T-cell (primary cell): ENCODE results near the gene ENPP4. TPM values are rescaled to one million over a fixed set of nuclear protein-coding genes. Genes with fewer than 3 reads are reported as not detected.
"Not testable (repeated sequence)": the region's sequence is repeated elsewhere in the genome, so short reads cannot be mapped to it uniquely, and the experiment has no call there.

Experiments
- ATAC-seq, 4 experiments: fragments of 200-7000 bp in 3 of 4; fragments of 150-1000 bp in 1 of 4; cut with Tn5 transposase; replicated peaks in 1 of 4; 1 replicate in 3 of 4; 2 replicates in 1 of 4; pipeline ENCODE4 v1.10.0; 2021; ENCODE audit warnings: moderate library complexity in 3 of 4, mild to moderate bottlenecking in 2 of 4, moderate number of reproducible peaks in 1 of 4
- CTCF ChIA-PET, 2 donors: fragments of 300-600 bp; sonication (Branson Sonifier 250); formaldehyde crosslinking; loops; one replicate each; lab custom pipeline; 2022; ENCODE audit warnings: antibody characterized with exemption in 2 of 2; lab: Charles Lee
- POLR2A ChIA-PET, 2 donors: fragments of 300-600 bp; sonication (Branson Sonifier 250); formaldehyde crosslinking; loops; one replicate each; lab custom pipeline; 2022; ENCODE audit warnings: antibody characterized with exemption in 2 of 2; lab: Charles Lee
- DNase-seq, 35 experiments: peaks; one replicate each; pipeline versions ENCODE4 v3.0.0 to v3.0.0-alpha.2; 2013 to 2023
- H3K27ac ChIP-seq: one replicate; pipeline ENCODE4 v1.5.1; 2013; ENCODE audit warnings: low read length
- H3K27me3 ChIP-seq, 2 experiments: replicated peaks in 1 of 2; 1 replicate in 1 of 2; 2 replicates in 1 of 2; pipeline versions ENCODE4 v1.6.1 to v1.7.0; 2013; ENCODE audit warnings: low read length in 1 of 2, mixed read lengths in 1 of 2; ENCODE audit not compliant: control insufficient read depth in 2 of 2, insufficient read depth in 2 of 2; ENCODE audit errors: extremely low read depth in 1 of 2
- H3K36me3 ChIP-seq, 2 donors: 1 replicate in 1 of 2; 2 replicates in 1 of 2; pipeline versions ENCODE4 v1.6.1 to v1.7.0; 2013; ENCODE audit warnings: low read length in 1 of 2; ENCODE audit not compliant: control insufficient read depth in 2 of 2, insufficient read depth in 1 of 2; ENCODE audit errors: extremely low read depth in 1 of 2
- H3K4me1 ChIP-seq, 2 experiments: 1 replicate in 1 of 2; 2 replicates in 1 of 2; pipeline versions ENCODE4 v1.6.1 to v1.7.0; 2013; ENCODE audit warnings: low read length in 2 of 2, mixed read lengths in 1 of 2; ENCODE audit not compliant: insufficient read depth in 2 of 2, control insufficient read depth in 1 of 2; ENCODE audit errors: extremely low read depth in 1 of 2
- H3K4me3 ChIP-seq, 2 donors: 1 replicate in 1 of 2; 2 replicates in 1 of 2; pipeline versions ENCODE4 v1.5.1 to v1.7.0; 2013; ENCODE audit warnings: mild to moderate bottlenecking in 2 of 2, low read length in 1 of 2, moderate library complexity in 1 of 2; ENCODE audit not compliant: control insufficient read depth in 1 of 2; ENCODE audit errors: extremely low read depth in 1 of 2
- H3K9me3 ChIP-seq: 2 replicates; pipeline ENCODE4 v1.7.0; 2013
- H3K27ac Mint-ChIP-seq, 2 donors: one replicate each; pipeline ENCODE4 v1.8.0; 2020 to 2021; ENCODE audit warnings: mild to moderate bottlenecking in 2 of 2, mixed read lengths in 2 of 2
- H3K27me3 Mint-ChIP-seq, 2 donors: one replicate each; pipeline ENCODE4 v1.8.0; 2021 to 2022; ENCODE audit warnings: mixed read lengths in 2 of 2
- H3K36me3 Mint-ChIP-seq: one replicate; pipeline ENCODE4 v1.8.0; 2021; ENCODE audit warnings: mixed read lengths
- H3K4me1 Mint-ChIP-seq, 3 donors: one replicate each; pipeline ENCODE4 v1.8.0; 2020 to 2022; ENCODE audit warnings: mixed read lengths in 3 of 3, mild to moderate bottlenecking in 1 of 3
- H3K4me3 Mint-ChIP-seq, 3 donors: one replicate each; pipeline ENCODE4 v1.8.0; 2020 to 2022; ENCODE audit warnings: mild to moderate bottlenecking in 3 of 3, mixed read lengths in 3 of 3, moderate library complexity in 3 of 3
- H3K9me3 Mint-ChIP-seq, 3 donors: one replicate each; pipeline ENCODE4 v1.8.0; 2020 to 2022; ENCODE audit warnings: mixed read lengths in 3 of 3
- WGBS: methylation state at CpG from one replicate; pipeline ENCODE4 v1.1.5; 2013; ENCODE audit warnings: missing lambda C conversion rate; ENCODE audit not compliant: insufficient coverage; 5-methylcytosine and 5-hydroxymethylcytosine counted together
- total RNA-seq, 35 experiments: library from RNA in 6 of 35; stranded (reverse) in 6 of 35; fragments of 120-200 nt in 1 of 35; gene quantifications; one replicate each; pipeline versions ENCODE4 v1.2.1 to v1.2.4 and lab custom pipeline; 2013 to 2026

Gene ENPP4, protein sequence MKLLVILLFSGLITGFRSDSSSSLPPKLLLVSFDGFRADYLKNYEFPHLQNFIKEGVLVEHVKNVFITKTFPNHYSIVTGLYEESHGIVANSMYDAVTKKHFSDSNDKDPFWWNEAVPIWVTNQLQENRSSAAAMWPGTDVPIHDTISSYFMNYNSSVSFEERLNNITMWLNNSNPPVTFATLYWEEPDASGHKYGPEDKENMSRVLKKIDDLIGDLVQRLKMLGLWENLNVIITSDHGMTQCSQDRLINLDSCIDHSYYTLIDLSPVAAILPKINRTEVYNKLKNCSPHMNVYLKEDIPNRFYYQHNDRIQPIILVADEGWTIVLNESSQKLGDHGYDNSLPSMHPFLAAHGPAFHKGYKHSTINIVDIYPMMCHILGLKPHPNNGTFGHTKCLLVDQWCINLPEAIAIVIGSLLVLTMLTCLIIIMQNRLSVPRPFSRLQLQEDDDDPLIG
- total RNA-seq (1 to 10 TPM; 6.3 to 9.4 (median 8.1) TPM), total RNA-seq (lab: John Stamatoyannopoulos, UW) (12.0 to 48.4 (median 28.1) reads per million in 29 experiments)
- total RNA-seq (2013) = 23.6 TPM

GRCh38 chr6:46129629-46130511, at the start of gene ENPP4:
ENPP4 (plus strand) TSS chr6:46129989; CDS start chr6:46139584, 9,595 bp downstream.
- DNase-seq = peak; percentile 75 to 95 (median 88)
- ChIA-PET CTCF (interaction anchor here (0.6 to 2.4 kb wide), 7 partner anchors 9 to 280 kb away, joined by 3 to 10 read pairs (median 5); partner anchors contain the start of gene ENPP5 (in 1 of the 2)), POLR2A (interaction anchor here in 1 of 2 donors (0.5 to 0.7 kb wide), 3 partner anchors 28 to 1348 kb away, joined by 3 to 5 read pairs (median 4); no protein-coding TSS in a partner anchor)
- H3K27me3 ChIP-seq = no peaks in the 10 kb centered on the region
- 1% methylated on average over 30 of the region's 61 CpGs for WGBS
- peaks cover 2% of the 10 kb centered on the region for H3K36me3 Mint-ChIP-seq
- H3K4me3 Mint-ChIP-seq = peak within 1 kb of the TSS; percentile 93 to 100 (median 97)
- H3K27ac Mint-ChIP-seq = peak within 1 kb of the TSS; percentile 79 to 96
- H3K4me1 Mint-ChIP-seq = peaks cover 40 to 58% (median 48%) of the 10 kb centered on the region in 3 donors
- peaks cover 8 to 16% of the 10 kb centered on the region in 2 experiments for H3K4me1 ChIP-seq
- peak within 1 kb of the TSS; percentile 71 for H3K27ac ChIP-seq
- no peaks in the 10 kb centered on the region for H3K27me3 Mint-ChIP-seq
- no peaks in the 10 kb centered on the region for H3K36me3 ChIP-seq
- peak within 1 kb of the TSS; percentile 90 to 100 for H3K4me3 ChIP-seq
- peak; percentile 99 to 100 (median 99) for ATAC-seq
- H3K9me3 ChIP-seq = no peaks in the 10 kb centered on the region
- H3K9me3 Mint-ChIP-seq = no peaks in the 10 kb centered on the region

DNA sequence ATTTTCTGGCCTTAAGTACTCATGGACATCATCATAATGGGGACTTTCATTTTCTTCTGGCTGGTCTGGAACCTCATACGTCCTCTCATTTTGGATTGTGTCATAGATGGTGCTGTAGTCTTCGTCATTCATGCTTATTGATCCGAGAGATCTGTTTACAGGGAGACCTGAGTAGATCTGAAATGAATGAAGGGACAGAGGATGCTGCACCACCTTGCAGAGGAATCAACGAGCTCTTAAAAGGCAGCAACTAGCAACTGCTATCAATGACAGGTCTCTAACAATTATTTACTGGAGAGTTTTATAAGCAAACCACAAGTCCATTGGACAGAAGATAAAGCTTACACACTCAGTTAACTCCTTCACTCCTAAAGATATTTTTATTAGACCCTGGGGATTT, 49.7 kb upstream of the ENPP4 start:
- H3K4me1 Mint-ChIP-seq = peaks cover 0 to 12% (median 8%) of the 10 kb centered on the region in 3 donors

DNA sequence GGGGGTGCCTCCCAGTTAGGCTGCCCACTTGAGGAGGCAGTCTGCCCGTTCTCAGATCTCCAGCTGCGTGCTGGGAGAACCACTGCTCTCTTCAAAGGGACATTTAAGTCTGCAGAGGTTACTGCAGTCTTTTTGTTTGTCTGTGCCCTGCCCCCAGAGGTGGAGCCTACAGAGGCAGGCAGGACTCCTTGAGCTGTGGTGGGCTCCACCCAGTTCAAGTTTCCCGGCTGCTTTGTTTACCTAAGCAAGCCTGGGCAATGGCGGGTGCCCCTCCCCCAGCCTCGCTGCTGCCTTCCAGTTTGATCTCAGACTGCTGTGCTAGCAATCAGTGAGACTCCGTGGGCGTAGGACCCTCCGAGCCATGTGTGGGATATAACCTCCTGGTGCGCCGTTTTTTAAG, 44.1 kb upstream of the ENPP4 start:
- H3K4me1 ChIP-seq, H3K9me3 ChIP-seq, H3K4me1 Mint-ChIP-seq, POLR2A ChIA-PET, H3K27ac ChIP-seq, ATAC-seq, H3K27ac Mint-ChIP-seq, DNase-seq, H3K36me3 ChIP-seq, CTCF ChIA-PET, H3K4me3 ChIP-seq, H3K27me3 ChIP-seq, H3K4me3 Mint-ChIP-seq, H3K36me3 Mint-ChIP-seq, H3K9me3 Mint-ChIP-seq: not testable (repeated sequence)
- 76% methylated on average over 3 of the region's 10 CpGs for WGBS
- peaks cover 16 to 22% of the 10 kb centered on the region in 2 donors for H3K27me3 Mint-ChIP-seq

More for the DNA sequence above, 49.7 kb upstream of the ENPP4 start:
- POLR2A ChIA-PET = no interaction called here
- H3K27me3 ChIP-seq = no peaks in the 10 kb centered on the region
- H3K9me3 Mint-ChIP-seq = no peaks in the 10 kb centered on the region
- no peak overlapping the region for H3K27ac ChIP-seq
- H3K36me3 ChIP-seq = no peaks in the 10 kb centered on the region
- no peak overlapping the region for H3K4me3 Mint-ChIP-seq
- CTCF ChIA-PET = no interaction called here
- H3K27me3 Mint-ChIP-seq = no peaks in the 10 kb centered on the region
- H3K4me3 ChIP-seq = no peak overlapping the region
- H3K9me3 ChIP-seq = no peaks in the 10 kb centered on the region
- H3K4me1 ChIP-seq = no peaks in the 10 kb centered on the region
- H3K27ac Mint-ChIP-seq = no peak overlapping the region
- WGBS = 100% methylated on average over 1 of the region's 4 CpGs
- no peaks in the 10 kb centered on the region for H3K36me3 Mint-ChIP-seq
- no peak for ATAC-seq
- no peak for DNase-seq

DNA sequence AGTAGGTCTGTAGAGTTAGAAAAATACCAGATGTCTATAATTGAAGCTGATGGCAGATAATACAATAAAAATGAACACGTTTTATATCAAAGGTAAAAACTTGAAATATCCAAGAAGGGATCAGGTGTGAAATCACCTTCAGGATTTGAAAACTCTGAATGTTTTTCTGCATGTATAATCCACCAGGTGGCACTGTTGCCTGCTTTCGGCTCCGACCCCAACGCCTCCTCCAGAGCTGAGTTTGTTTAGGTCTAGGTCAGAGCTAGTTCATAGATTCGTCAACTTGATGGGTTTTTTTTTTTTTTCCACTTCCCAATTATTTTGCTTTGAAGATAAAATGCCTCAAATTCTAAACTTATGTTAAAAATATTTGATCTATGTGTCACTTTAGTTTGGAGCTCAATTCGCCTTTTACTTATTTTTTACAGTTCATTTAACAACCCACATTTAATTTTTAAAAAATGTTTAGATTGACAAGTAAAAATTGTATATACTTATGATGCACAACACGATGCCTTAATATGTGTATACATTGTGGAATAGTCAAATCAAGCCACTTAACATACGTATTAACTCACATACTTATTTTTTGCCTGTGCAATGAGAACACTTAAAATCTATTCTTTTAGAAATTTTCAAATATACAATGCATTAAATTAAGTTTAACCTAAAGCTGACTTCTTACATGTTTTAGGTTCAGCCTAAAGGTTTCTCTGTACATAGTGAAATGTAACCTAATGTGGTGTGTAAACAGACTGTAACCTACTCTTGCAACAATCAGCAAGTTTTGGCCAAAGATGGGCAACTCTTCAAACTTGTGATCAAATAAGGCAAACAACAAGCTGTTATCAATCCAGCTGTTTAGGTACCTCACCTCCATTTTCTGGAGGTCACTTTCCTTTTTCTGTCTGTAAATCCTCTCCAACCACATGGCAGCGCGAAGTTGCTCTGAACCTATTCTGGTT, 39.4 kb upstream of the ENPP4 start:
- no peak overlapping the region for H3K27ac ChIP-seq
- H3K27me3 ChIP-seq = peaks cover 0 to 10% of the 10 kb centered on the region in 2 experiments
- H3K4me3 ChIP-seq = no peak overlapping the region
- CTCF ChIA-PET = interaction anchor here (0.6 to 2.4 kb wide), 40 partner anchors 9 to 1629 kb away, joined by 3 to 77 read pairs (median 4); partner anchors contain the start of genes ENPP4 (in 1 of the 2) and ENPP5 (in 1 of the 2)
- peaks cover 23 to 34% of the 10 kb centered on the region in 2 donors for H3K27me3 Mint-ChIP-seq
- H3K4me1 ChIP-seq = no peaks in the 10 kb centered on the region
- WGBS = no CpG with 5 or more reads among the region's 10 CpGs
- H3K9me3 Mint-ChIP-seq = peaks cover 6 to 18% (median 9%) of the 10 kb centered on the region in 3 donors
- ATAC-seq (peak in 2 of 4 experiments; percentile 49 to 50), DNase-seq (peak; percentile 9 to 77 (median 42))
- no peak overlapping the region for H3K27ac Mint-ChIP-seq
- H3K4me1 Mint-ChIP-seq = no peaks in the 10 kb centered on the region
- H3K4me3 Mint-ChIP-seq = no peak overlapping the region
- H3K9me3 ChIP-seq = no peaks in the 10 kb centered on the region
- POLR2A ChIA-PET = interaction anchor here in 1 of 2 donors (0.5 to 0.7 kb wide), 2 partner anchors 34 to 58 kb away, joined by 3 read pairs; no protein-coding TSS in a partner anchor
- H3K36me3 ChIP-seq = no peaks in the 10 kb centered on the region
- peaks cover 4% of the 10 kb centered on the region for H3K36me3 Mint-ChIP-seq

DNA sequence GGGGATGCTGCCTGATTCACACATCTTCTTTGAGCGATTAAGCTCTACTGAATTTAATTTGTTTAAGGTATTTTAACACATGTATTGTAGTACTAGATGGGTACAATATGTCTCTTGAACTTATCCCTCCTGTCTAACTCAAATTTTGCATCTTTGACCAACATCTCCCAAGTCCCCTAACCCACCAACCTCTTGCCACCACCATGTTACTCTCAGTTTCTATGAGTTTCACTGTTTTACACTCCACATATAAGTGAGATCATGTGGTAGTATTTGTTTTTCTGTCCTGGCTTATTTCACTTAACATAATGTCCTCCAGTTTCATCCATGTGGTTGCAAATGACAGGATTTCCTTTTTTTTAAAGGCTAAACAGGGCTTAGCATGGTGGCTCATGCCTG, 38.7 kb upstream of the ENPP4 start:
- Mint-ChIP-seq H3K4me1 (no peaks in the 10 kb centered on the region), H3K36me3 (peaks cover 11% of the 10 kb centered on the region), H3K9me3 (peaks cover 7 to 25% (median 16%) of the 10 kb centered on the region in 3 donors), H3K27ac (no peak overlapping the region), H3K4me3 (no peak overlapping the region), H3K27me3 (peaks cover 21 to 33% of the 10 kb centered on the region in 2 donors)
- Histone ChIP-seq H3K27me3 (peaks cover 0 to 10% of the 10 kb centered on the region in 2 experiments), H3K4me3 (no peak overlapping the region), H3K9me3 (no peaks in the 10 kb centered on the region), H3K36me3 (no peaks in the 10 kb centered on the region), H3K27ac (no peak overlapping the region), H3K4me1 (no peaks in the 10 kb centered on the region)
- ATAC-seq = no peak
- DNase-seq = no peak
- ChIA-PET CTCF (interaction anchor here (0.7 to 2.4 kb wide), 13 partner anchors 35 to 326 kb away, joined by 3 to 77 read pairs (median 6); partner anchors contain the start of gene ENPP4 (in 1 of the 2)), POLR2A (no interaction called here)
- no CpG with 5 or more reads among the region's 1 CpG for WGBS
